Measurements from ENCODE around the gene COX4I1.

DNA sequence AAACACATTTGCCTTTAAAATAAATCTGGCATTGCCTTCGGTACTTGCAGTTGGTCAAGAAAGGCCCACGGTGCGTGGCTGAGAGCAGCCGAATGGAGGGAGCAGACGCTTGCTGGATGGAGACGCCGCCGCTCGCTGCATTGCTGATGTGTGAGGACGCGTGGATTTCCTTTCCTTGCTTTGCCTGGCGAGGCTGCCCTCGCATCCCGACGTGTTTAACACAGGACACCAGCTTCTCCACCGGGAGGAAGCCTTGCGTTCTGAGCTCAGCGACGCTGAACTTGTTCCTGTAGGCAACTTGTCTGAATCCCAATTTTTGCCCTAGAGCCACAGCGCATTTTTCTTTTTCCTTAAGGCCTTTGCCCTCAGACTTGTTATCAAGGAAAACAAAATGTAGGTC lies 45.8 kb downstream of the COX4I1 start:
- TF ChIP-seq HDAC2 (IDR thresholded peaks at IDR 0.05) (no peak), USF2 (IDR thresholded peaks at IDR 0.05; ENCODE audit: borderline replicate concordance, low read depth, low read length) (no peak), MAX (IDR thresholded peaks at IDR 0.05; ENCODE audit: low read depth, low read length) (no peak), ZBED1 (IDR thresholded peaks at IDR 0.05; ENCODE audit: borderline replicate concordance) (no peak), KDM1A (IDR thresholded peaks at IDR 0.05; ENCODE audit: borderline replicate concordance) (no peak), REST (IDR thresholded peaks at IDR 0.05; ENCODE audit: low read depth, low read length) (no peak), ZSCAN29 (IDR thresholded peaks at IDR 0.05) (no peak)
- TF ChIP-seq, protein P1, sequence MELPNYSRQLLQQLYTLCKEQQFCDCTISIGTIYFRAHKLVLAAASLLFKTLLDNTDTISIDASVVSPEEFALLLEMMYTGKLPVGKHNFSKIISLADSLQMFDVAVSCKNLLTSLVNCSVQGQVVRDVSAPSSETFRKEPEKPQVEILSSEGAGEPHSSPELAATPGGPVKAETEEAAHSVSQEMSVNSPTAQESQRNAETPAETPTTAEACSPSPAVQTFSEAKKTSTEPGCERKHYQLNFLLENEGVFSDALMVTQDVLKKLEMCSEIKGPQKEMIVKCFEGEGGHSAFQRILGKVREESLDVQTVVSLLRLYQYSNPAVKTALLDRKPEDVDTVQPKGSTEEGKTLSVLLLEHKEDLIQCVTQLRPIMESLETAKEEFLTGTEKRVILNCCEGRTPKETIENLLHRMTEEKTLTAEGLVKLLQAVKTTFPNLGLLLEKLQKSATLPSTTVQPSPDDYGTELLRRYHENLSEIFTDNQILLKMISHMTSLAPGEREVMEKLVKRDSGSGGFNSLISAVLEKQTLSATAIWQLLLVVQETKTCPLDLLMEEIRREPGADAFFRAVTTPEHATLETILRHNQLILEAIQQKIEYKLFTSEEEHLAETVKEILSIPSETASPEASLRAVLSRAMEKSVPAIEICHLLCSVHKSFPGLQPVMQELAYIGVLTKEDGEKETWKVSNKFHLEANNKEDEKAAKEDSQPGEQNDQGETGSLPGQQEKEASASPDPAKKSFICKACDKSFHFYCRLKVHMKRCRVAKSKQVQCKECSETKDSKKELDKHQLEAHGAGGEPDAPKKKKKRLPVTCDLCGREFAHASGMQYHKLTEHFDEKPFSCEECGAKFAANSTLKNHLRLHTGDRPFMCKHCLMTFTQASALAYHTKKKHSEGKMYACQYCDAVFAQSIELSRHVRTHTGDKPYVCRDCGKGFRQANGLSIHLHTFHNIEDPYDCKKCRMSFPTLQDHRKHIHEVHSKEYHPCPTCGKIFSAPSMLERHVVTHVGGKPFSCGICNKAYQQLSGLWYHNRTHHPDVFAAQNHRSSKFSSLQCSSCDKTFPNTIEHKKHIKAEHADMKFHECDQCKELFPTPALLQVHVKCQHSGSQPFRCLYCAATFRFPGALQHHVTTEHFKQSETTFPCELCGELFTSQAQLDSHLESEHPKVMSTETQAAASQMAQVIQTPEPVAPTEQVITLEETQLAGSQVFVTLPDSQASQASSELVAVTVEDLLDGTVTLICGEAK (IDR thresholded peaks at IDR 0.05; ENCODE audit: borderline replicate concordance): no peak
- TF ChIP-seq, protein P2, sequence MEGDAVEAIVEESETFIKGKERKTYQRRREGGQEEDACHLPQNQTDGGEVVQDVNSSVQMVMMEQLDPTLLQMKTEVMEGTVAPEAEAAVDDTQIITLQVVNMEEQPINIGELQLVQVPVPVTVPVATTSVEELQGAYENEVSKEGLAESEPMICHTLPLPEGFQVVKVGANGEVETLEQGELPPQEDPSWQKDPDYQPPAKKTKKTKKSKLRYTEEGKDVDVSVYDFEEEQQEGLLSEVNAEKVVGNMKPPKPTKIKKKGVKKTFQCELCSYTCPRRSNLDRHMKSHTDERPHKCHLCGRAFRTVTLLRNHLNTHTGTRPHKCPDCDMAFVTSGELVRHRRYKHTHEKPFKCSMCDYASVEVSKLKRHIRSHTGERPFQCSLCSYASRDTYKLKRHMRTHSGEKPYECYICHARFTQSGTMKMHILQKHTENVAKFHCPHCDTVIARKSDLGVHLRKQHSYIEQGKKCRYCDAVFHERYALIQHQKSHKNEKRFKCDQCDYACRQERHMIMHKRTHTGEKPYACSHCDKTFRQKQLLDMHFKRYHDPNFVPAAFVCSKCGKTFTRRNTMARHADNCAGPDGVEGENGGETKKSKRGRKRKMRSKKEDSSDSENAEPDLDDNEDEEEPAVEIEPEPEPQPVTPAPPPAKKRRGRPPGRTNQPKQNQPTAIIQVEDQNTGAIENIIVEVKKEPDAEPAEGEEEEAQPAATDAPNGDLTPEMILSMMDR (IDR thresholded peaks at IDR 0.05 in 2 of 3, conservative IDR thresholded peaks at IDR 0.05 in 1 of 3; ENCODE audit: control insufficient read depth in 2 of 3, extremely low read depth in 1 of 3, insufficient read depth in 1 of 3, low read depth in 3 of 3, low read length in 3 of 3): no peak

Measured in GM12878 (cell line).